ENCODE data around the gene TAS1R2.

DNA sequence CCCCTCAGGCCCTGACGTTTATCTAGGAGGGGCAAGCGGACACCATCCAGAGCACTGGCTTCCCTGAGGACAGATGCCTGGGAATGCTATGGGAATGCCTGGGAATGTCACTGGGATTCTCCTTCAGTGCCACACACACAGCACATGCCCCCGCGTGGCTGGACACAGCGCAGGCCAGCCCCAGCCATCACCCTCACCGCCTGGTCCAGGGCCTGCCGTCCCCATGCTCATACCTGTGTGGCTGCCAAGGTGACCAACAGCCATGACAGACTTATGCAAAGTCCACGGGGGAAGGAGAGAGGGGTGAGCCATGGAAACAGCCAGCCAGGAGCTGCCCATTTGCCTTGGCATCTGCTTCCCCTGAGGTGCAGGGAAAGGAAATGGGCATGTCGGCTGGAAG, 5.7 kb upstream of the TAS1R2 start:
- no peak for TF ChIP-seq CTCF (IDR thresholded peaks at IDR 0.05)
- TF ChIP-seq POLR2A (IDR thresholded peaks at IDR 0.05), result no peak
